ENCODE measurements around the gene NUTF2.
A peak's percentile ranks its signal among the peaks of the same experiment; 100 is the strongest.

The NUTF2 gene

GRCh38 chr16:67881621-67882161 lies 35.0 kb downstream of the NUTF2 start:
- Histone ChIP-seq H3K36me3 (ENCODE audit: control insufficient read depth in 1 of 2, insufficient read depth in 2 of 2, low read depth in 1 of 2, low read length in 2 of 2) (peaks cover 78 to 100% of the 10 kb centered on the region in 2 experiments), H2BK5ac (ENCODE audit: low read depth, low read length, poor library complexity, severe bottlenecking) (no peak overlapping the region), H4K91ac (ENCODE audit: low read length) (peak overlapping the region; percentile 43), H3K27me3 (ENCODE audit: control insufficient read depth in 1 of 2, insufficient read depth in 1 of 2, low read length in 2 of 2) (no peaks in the 10 kb centered on the region), H2BK12ac (ENCODE audit: low read length in 2 of 2) (no peak overlapping the region), H3K9me3 (ENCODE audit: control insufficient read depth, low read length) (no peaks in the 10 kb centered on the region), H3K14ac (ENCODE audit: low read length in 2 of 2) (no peak overlapping the region), H3K9ac (ENCODE audit: low read length) (no peak overlapping the region), H2AK5ac (ENCODE audit: low read length, severe bottlenecking) (no peak overlapping the region), H2AFZ (ENCODE audit: low read depth, low read length) (no peak overlapping the region), H2BK15ac (ENCODE audit: low read depth, poor library complexity, severe bottlenecking) (no peak overlapping the region), H3K79me1 (replicated peaks; ENCODE audit: low read length, poor library complexity, severe bottlenecking) (peaks cover 38% of the 10 kb centered on the region), H3K18ac (ENCODE audit: low read depth in 1 of 2, low read length in 2 of 2) (no peak overlapping the region), H3K4me1 (ENCODE audit: control insufficient read depth, insufficient read depth, low read depth, low read length) (peaks cover 9% of the 10 kb centered on the region), H3K4ac (ENCODE audit: low read depth in 1 of 2, low read length in 2 of 2) (no peak overlapping the region), H3K27ac (ENCODE audit: low read length, poor library complexity, severe bottlenecking) (no peak overlapping the region), H3K23ac (ENCODE audit: low read length in 2 of 2) (no peak overlapping the region), H3K4me3 (ENCODE audit: insufficient read depth in 1 of 2, low read depth in 1 of 2, low read length in 2 of 2) (no peak overlapping the region), H4K8ac (ENCODE audit: low read length) (no peak overlapping the region), H3K4me2 (ENCODE audit: low read length, poor library complexity, severe bottlenecking) (no peak overlapping the region), H2BK120ac (ENCODE audit: low read depth, low read length) (no peak overlapping the region)
- 96% methylated on average over 17 of the region's 21 CpGs for WGBS
- no peak for DNase-seq

- WGBS, result 90% methylated on average over 18 of the region's 18 CpGs
- no peak overlapping the region for H3K23ac ChIP-seq (ENCODE audit: low read length in 2 of 2)
Measured at GRCh38 chr16:67882374-67883145, 35.8 kb downstream of the NUTF2 start.

GRCh38 chr16:67883146-67883871 lies 36.6 kb downstream of the NUTF2 start:
- H4K91ac ChIP-seq (ENCODE audit: low read length), result no peak overlapping the region
- H2AK5ac ChIP-seq (ENCODE audit: low read length, severe bottlenecking), result no peak overlapping the region
- H3K4me3 ChIP-seq (ENCODE audit: insufficient read depth in 1 of 2, low read depth in 1 of 2, low read length in 2 of 2), result no peak overlapping the region
- H3K4ac ChIP-seq (ENCODE audit: low read depth in 1 of 2, low read length in 2 of 2), result no peak overlapping the region
- H3K27ac ChIP-seq (ENCODE audit: low read length, poor library complexity, severe bottlenecking), result no peak overlapping the region
- no peaks in the 10 kb centered on the region for H3K9me3 ChIP-seq (ENCODE audit: control insufficient read depth, low read length)
- H3K18ac ChIP-seq (ENCODE audit: low read depth in 1 of 2, low read length in 2 of 2), result no peak overlapping the region
- no peak overlapping the region for H3K4me2 ChIP-seq (ENCODE audit: low read length, poor library complexity, severe bottlenecking)
- H3K36me3 ChIP-seq (ENCODE audit: control insufficient read depth in 1 of 2, insufficient read depth in 2 of 2, low read depth in 1 of 2, low read length in 2 of 2), result peaks cover 62 to 91% of the 10 kb centered on the region in 2 experiments
- no peak overlapping the region for H2BK15ac ChIP-seq (ENCODE audit: low read depth, poor library complexity, severe bottlenecking)
- no peak overlapping the region for H3K9ac ChIP-seq (ENCODE audit: low read length)
- H4K8ac ChIP-seq (ENCODE audit: low read length), result no peak overlapping the region
- H3K4me1 ChIP-seq (ENCODE audit: control insufficient read depth, insufficient read depth, low read depth, low read length), result peaks cover 9% of the 10 kb centered on the region
- H3K23ac ChIP-seq (ENCODE audit: low read length in 2 of 2), result no peak overlapping the region
- H3K79me1 ChIP-seq (replicated peaks; ENCODE audit: low read length, poor library complexity, severe bottlenecking), result peaks cover 23% of the 10 kb centered on the region
- 93% methylated on average over 5 of the region's 6 CpGs for WGBS
- H3K27me3 ChIP-seq (ENCODE audit: control insufficient read depth in 1 of 2, insufficient read depth in 1 of 2, low read length in 2 of 2), result no peaks in the 10 kb centered on the region
- no peak overlapping the region for H2BK5ac ChIP-seq (ENCODE audit: low read depth, low read length, poor library complexity, severe bottlenecking)
- no peak overlapping the region for H2BK120ac ChIP-seq (ENCODE audit: low read depth, low read length)
- peak; percentile 55 for DNase-seq
- H3K14ac ChIP-seq (ENCODE audit: low read length in 2 of 2), result no peak overlapping the region
- no peak overlapping the region for H2BK12ac ChIP-seq (ENCODE audit: low read length in 2 of 2)
- no peak overlapping the region for H2AFZ ChIP-seq (ENCODE audit: low read depth, low read length)

More at GRCh38 chr16:67882374-67883145, 35.8 kb downstream of the NUTF2 start:
- Histone ChIP-seq H2AK5ac (ENCODE audit: low read length, severe bottlenecking) (no peak overlapping the region), H3K9ac (ENCODE audit: low read length) (no peak overlapping the region), H3K4me3 (ENCODE audit: insufficient read depth in 1 of 2, low read depth in 1 of 2, low read length in 2 of 2) (no peak overlapping the region), H3K79me1 (replicated peaks; ENCODE audit: low read length, poor library complexity, severe bottlenecking) (peaks cover 30% of the 10 kb centered on the region), H3K27me3 (ENCODE audit: control insufficient read depth in 1 of 2, insufficient read depth in 1 of 2, low read length in 2 of 2) (no peaks in the 10 kb centered on the region), H2BK15ac (ENCODE audit: low read depth, poor library complexity, severe bottlenecking) (no peak overlapping the region), H2AFZ (ENCODE audit: low read depth, low read length) (no peak overlapping the region), H3K18ac (ENCODE audit: low read depth in 1 of 2, low read length in 2 of 2) (no peak overlapping the region), H3K14ac (ENCODE audit: low read length in 2 of 2) (no peak overlapping the region), H2BK120ac (ENCODE audit: low read depth, low read length) (no peak overlapping the region), H3K4me2 (ENCODE audit: low read length, poor library complexity, severe bottlenecking) (no peak overlapping the region), H3K36me3 (ENCODE audit: control insufficient read depth in 1 of 2, insufficient read depth in 2 of 2, low read depth in 1 of 2, low read length in 2 of 2) (peaks cover 69 to 95% of the 10 kb centered on the region in 2 experiments), H3K4ac (ENCODE audit: low read depth in 1 of 2, low read length in 2 of 2) (no peak overlapping the region), H2BK5ac (ENCODE audit: low read depth, low read length, poor library complexity, severe bottlenecking) (no peak overlapping the region), H3K27ac (ENCODE audit: low read length, poor library complexity, severe bottlenecking) (no peak overlapping the region), H3K9me3 (ENCODE audit: control insufficient read depth, low read length) (no peaks in the 10 kb centered on the region), H4K91ac (ENCODE audit: low read length) (no peak overlapping the region), H2BK12ac (ENCODE audit: low read length in 2 of 2) (no peak overlapping the region), H3K4me1 (ENCODE audit: control insufficient read depth, insufficient read depth, low read depth, low read length) (peaks cover 9% of the 10 kb centered on the region), H4K8ac (ENCODE audit: low read length) (no peak overlapping the region)
- DNase-seq, result no peak

- Histone ChIP-seq H2AFZ (ENCODE audit: low read depth, low read length) (no peak overlapping the region), H3K36me3 (ENCODE audit: control insufficient read depth in 1 of 2, insufficient read depth in 2 of 2, low read depth in 1 of 2, low read length in 2 of 2) (peaks cover 56 to 89% of the 10 kb centered on the region in 2 experiments), H4K8ac (ENCODE audit: low read length) (no peak overlapping the region), H2BK5ac (ENCODE audit: low read depth, low read length, poor library complexity, severe bottlenecking) (no peak overlapping the region), H3K9ac (ENCODE audit: low read length) (no peak overlapping the region), H2BK15ac (ENCODE audit: low read depth, poor library complexity, severe bottlenecking) (no peak overlapping the region), H3K27me3 (ENCODE audit: control insufficient read depth in 1 of 2, insufficient read depth in 1 of 2, low read length in 2 of 2) (no peaks in the 10 kb centered on the region), H3K4me1 (ENCODE audit: control insufficient read depth, insufficient read depth, low read depth, low read length) (peaks cover 9% of the 10 kb centered on the region), H3K23ac (ENCODE audit: low read length in 2 of 2) (no peak overlapping the region), H3K14ac (ENCODE audit: low read length in 2 of 2) (no peak overlapping the region), H2BK120ac (ENCODE audit: low read depth, low read length) (no peak overlapping the region), H3K9me3 (ENCODE audit: control insufficient read depth, low read length) (no peaks in the 10 kb centered on the region), H3K27ac (ENCODE audit: low read length, poor library complexity, severe bottlenecking) (no peak overlapping the region), H3K4ac (ENCODE audit: low read depth in 1 of 2, low read length in 2 of 2) (no peak overlapping the region), H3K79me1 (replicated peaks; ENCODE audit: low read length, poor library complexity, severe bottlenecking) (peaks cover 20% of the 10 kb centered on the region), H3K18ac (ENCODE audit: low read depth in 1 of 2, low read length in 2 of 2) (no peak overlapping the region), H2BK12ac (ENCODE audit: low read length in 2 of 2) (no peak overlapping the region), H3K4me2 (ENCODE audit: low read length, poor library complexity, severe bottlenecking) (no peak overlapping the region), H3K4me3 (ENCODE audit: insufficient read depth in 1 of 2, low read depth in 1 of 2, low read length in 2 of 2) (peak overlapping the region in 1 of 2 experiments; percentile 20), H2AK5ac (ENCODE audit: low read length, severe bottlenecking) (no peak overlapping the region), H4K91ac (ENCODE audit: low read length) (no peak overlapping the region)
- WGBS, result 60% methylated on average over 11 of the region's 11 CpGs
- DNase-seq, result no peak
Measured at GRCh38 chr16:67883872-67884261, 37.1 kb downstream of the NUTF2 start.
